GM12801 (cell line): ENCODE results near the gene CBX7.

Experiments used
- TF ChIP-seq, protein P1 (sequence below): IDR thresholded peaks from one replicate; pipeline ENCODE4 v1.5.1; 2011; ENCODE audit warnings: control low read depth; ENCODE audit not compliant: insufficient read length; ENCODE audit errors: extremely low read depth

CBX7 gene

DNA sequence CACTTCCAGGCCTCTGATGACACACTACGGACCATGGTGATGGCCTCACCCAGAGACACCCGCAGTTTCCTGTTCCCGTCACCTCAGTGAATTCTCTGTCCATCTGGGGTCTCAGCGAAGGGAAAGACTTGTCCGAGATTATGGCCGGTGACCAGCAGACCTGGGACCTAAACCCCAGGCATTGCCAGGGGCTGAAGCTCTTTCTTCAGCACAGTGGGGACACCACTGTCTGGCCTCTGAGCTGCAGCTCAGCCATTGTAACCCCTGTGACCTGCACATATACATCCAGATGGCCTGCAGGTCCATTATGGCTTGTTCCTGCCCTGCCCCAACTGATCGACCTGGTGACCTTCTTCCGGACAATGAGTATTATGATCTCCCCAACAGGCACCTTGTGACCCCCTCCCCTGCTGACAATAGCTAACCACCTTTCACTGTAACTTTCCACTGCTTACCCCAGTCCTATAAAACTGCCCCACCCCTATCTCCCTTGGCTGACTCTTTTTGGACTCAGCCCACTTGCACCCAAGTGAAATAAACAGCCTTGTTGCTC, 22.3 kb downstream of the CBX7 start:
- TF ChIP-seq, protein P1, sequence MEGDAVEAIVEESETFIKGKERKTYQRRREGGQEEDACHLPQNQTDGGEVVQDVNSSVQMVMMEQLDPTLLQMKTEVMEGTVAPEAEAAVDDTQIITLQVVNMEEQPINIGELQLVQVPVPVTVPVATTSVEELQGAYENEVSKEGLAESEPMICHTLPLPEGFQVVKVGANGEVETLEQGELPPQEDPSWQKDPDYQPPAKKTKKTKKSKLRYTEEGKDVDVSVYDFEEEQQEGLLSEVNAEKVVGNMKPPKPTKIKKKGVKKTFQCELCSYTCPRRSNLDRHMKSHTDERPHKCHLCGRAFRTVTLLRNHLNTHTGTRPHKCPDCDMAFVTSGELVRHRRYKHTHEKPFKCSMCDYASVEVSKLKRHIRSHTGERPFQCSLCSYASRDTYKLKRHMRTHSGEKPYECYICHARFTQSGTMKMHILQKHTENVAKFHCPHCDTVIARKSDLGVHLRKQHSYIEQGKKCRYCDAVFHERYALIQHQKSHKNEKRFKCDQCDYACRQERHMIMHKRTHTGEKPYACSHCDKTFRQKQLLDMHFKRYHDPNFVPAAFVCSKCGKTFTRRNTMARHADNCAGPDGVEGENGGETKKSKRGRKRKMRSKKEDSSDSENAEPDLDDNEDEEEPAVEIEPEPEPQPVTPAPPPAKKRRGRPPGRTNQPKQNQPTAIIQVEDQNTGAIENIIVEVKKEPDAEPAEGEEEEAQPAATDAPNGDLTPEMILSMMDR = no peak

DNA sequence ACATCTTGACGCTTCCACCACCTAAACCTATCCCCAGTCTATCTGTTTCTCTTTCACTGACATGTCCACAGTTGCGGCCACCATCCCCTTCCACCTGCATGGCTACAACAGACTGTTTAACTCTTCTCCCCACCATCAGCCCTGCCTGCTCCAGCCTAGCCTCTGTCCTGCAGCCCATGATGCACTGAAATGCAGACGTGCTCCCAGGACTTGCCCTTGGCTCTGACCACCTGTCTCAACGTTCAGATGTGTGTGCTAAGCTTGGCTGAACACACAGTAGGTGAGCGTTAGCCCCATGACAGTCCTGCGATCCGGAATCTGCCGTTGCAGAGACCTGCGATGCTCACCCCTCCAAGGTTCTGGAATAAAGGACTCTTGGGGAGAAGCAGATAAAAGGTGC, 22.7 kb downstream of the CBX7 start:
- TF ChIP-seq, protein P1 = no peak

DNA sequence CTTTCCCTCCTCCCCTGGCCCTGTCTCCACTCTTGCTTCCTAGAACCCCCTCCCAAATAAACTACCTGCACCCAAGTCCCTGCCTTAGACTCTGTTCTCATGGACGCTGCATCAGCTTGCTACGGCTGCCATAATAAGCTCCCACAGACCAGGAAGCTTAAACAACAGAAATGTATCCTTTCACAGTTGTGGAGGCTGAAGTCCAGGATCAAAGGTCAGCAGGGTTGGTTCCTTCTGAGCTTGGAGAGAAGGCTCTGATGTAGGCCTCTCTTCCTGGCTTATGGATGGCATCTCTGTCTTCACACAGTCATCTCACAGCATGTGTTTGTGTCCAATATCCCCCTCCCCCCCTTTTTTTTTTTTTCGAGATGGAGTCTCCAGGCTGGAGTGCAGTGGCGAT, 23.4 kb downstream of the CBX7 start:
- TF ChIP-seq, protein P1 = no peak

DNA sequence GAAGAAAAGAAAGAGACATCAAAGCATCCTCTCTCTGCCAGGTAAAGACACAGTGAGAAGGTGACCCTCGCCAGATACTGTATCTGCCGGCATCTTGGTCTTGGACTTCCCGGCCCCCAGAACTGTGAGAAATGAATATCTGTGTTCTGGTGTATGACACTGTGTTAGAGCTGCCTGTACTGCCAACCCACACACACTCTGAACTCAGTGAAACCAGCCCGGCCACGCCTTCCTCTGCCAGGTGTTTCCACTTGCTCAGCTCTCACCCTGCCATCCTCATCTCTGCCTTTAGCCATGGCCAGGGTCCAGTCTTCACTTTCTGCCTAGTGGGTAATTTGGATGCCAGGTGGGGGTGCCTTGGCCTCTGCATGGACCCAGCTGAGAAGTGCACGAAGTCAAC, 24.0 kb downstream of the CBX7 start:
- TF ChIP-seq, protein P1 = no peak

DNA sequence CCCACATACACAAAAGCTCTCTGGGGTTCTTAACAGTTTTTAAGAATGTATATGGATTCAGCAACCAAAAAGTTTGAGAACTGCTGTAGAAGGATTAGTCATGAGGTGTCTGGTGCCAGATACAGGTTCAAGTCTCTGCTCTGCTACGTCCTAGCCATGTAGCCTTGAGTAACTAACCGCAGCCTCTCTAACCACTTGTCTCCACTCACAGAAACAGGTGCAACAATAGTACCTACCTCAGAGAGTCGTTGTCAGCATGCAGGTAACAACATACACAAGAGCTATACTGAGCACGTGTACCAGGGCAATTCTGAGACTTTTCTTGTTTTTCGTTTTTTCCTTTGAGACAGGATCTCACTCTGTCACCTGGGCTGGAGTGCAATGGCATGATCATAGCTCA, 26.9 kb downstream of the CBX7 start:
- TF ChIP-seq, protein P1 = no peak

DNA sequence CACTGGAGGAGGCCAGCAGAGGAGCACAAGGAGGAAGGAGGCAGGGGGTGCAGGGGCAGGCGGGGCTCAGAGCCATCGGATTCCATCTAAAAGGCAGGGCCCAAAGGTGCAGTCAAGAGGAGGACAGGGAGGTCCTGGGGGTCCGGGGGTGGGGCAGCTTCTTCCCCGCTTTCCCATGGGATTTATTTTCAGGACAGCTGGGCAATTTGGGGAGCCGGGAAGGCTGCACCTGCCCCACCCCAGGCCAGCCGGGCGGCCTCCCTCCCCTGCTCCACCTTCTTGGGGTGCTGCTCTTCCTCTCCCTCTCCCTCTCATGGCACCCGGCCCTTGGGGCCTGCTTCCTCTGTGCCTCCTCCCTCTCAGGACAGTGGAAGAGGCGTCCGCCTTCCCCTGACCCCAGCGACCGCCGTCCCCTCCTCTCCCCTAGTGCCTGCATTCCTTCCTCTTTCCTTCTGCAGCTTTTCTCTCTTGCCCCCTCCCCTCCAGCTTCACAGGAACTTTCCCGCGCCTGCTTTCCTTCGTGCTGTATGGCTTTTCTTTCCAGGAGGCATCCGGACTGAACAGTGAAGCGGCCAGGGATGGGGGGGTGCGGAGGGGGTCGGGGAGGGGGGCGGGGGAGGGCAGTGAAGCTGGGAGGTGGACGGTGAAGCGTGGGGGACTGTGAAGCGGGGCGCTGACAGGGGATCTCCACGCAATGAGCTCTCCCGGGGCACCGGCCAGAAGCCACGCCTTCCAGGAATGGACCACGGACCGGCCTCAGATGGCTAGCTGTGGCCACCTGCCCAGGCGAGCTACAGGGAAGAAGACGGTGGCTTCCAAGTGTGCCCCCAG, 28.5 kb downstream of the CBX7 start:
- TF ChIP-seq, protein P1 = no peak

DNA sequence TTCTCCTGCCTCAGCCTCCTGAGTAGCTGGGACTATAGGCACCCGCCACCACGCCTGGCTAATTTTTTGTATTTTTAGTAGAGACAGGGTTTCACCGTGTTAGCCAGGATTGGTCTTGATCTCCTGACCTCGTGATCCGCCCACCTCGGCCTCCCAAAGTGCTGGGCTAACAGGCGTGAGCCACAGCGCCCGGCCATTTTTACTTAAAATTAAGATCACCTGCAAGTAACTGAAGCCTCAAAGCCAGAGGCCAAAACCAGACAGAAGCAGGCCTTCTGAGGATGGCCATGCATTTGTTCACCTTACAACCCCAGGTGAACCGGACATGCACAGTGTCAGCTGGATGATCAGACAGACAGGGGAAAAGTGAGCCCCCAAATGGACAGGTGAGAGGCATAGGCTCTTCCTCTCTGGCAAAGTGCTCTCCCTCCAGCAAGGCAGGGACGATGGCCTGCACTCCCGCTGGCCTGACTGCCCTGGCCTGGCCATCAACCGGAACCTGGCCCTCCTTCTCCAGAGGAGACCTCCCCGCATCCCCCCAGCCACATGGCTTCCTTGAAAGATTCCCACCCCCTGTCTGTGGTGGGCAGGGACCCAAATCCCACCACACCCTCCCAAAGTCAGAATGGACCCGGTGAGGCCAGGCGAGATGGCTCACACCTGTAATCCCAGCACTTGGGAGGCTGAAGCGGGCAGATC, 29.6 kb downstream of the CBX7 start:
- TF ChIP-seq, protein P1 = no peak
